GM10266 (cell line): ENCODE data around the gene RAP1GAP.

Source experiments
- DNase-seq: peaks from one replicate; pipeline ENCODE4 v3.0.0; 2012; ENCODE audit errors: extremely low spot score
- TF ChIP-seq, protein P1 (sequence below): IDR thresholded peaks from 2 replicates; pipeline ENCODE4 v1.5.1; 2012; ENCODE audit warnings: mild to moderate bottlenecking, low read depth; ENCODE audit not compliant: control insufficient read depth, insufficient read depth; ENCODE audit errors: missing control alignments

RAP1GAP gene

DNA sequence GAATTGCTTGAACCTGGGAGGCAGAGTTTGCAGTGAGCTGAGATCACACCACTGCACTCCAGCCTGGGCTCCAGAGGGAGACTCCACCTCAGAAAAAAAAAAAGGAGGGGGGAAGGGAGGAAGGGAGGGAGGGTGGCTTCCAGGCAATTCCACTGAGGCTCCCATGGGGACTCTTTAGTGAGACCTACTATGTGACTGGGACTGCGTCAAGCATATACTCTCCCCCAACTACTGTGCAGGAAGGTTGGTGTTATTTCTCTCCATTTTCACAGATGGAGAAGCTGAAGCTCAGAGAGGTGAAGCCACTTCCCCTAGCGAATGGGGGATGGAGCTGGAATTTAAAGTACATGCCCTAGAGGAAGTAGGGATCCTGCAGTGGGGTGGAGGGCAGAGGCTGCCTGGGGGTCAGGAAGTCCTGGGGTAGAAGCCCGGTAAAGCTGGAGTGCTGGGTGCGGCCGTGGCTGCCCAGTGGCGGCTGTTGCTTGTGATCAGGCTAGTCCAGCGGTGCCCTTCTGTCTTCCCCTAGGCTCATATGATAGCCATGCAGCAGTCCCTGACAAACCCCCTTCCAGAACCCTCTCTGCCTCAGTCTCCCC lies 40.3 kb downstream of the RAP1GAP start:
- DNase-seq = no peak
- TF ChIP-seq, protein P1, sequence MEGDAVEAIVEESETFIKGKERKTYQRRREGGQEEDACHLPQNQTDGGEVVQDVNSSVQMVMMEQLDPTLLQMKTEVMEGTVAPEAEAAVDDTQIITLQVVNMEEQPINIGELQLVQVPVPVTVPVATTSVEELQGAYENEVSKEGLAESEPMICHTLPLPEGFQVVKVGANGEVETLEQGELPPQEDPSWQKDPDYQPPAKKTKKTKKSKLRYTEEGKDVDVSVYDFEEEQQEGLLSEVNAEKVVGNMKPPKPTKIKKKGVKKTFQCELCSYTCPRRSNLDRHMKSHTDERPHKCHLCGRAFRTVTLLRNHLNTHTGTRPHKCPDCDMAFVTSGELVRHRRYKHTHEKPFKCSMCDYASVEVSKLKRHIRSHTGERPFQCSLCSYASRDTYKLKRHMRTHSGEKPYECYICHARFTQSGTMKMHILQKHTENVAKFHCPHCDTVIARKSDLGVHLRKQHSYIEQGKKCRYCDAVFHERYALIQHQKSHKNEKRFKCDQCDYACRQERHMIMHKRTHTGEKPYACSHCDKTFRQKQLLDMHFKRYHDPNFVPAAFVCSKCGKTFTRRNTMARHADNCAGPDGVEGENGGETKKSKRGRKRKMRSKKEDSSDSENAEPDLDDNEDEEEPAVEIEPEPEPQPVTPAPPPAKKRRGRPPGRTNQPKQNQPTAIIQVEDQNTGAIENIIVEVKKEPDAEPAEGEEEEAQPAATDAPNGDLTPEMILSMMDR = no peak

DNA sequence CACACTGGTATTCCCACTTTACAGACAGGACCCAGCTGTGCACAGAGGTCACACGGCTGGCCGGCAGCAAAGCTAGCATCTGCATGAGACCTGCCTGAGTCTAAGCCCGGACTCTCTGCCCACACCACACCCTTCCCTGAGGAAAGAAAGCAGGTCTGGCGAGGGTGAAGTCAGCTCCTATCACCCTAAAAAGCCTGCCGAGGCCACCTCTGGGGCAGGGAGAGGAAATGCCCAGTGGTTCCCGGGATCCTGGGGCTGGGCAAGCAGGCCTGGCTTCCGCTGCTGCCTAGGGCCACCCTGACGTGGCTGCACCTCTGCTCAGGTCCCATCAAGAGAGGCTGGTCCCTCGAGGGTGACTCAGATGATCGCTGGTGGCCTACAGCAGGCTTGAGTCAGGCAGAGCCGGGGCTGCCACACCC lies 42.2 kb downstream of the RAP1GAP start:
- TF ChIP-seq, protein P1 = no peak
- DNase-seq = no peak

DNA sequence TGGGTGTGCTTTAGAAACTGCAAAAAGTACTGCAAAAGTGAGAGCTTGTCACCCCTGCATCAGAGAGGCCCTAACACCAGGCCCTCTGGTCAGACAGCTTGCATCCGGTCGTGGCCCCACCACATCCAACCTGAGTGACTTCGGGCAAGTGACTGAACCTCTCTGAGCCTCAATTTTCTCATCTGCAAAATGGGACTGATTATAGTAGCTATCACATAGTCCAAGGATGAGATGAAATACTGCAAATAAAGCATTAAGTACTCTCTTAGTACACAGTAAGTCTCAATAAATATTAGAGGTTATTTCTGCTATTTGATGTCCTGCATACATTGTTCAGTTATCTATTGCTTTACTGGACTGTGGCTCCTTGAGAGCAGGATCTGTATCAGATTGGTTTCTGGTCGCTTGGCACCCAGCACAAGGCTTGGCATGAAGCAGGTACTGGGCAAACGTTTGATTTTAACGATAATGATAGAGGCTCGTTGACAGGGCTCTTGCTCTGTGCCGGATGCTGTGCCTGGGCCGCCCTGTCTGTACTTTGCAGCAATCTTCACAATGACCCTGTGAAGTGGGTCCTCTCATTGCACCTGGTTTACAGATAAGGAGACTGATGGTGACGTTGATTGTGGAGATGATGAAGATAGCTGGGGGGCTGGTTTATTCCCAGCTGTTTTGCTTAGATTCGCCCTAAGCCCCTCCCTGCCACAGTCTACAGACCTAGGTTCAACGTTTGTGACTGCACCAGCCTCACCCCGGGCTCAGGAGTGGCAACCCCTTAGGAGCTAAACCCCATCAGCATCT lies 43.6 kb downstream of the RAP1GAP start:
- DNase-seq = no peak
- TF ChIP-seq, protein P1 = no peak

DNA sequence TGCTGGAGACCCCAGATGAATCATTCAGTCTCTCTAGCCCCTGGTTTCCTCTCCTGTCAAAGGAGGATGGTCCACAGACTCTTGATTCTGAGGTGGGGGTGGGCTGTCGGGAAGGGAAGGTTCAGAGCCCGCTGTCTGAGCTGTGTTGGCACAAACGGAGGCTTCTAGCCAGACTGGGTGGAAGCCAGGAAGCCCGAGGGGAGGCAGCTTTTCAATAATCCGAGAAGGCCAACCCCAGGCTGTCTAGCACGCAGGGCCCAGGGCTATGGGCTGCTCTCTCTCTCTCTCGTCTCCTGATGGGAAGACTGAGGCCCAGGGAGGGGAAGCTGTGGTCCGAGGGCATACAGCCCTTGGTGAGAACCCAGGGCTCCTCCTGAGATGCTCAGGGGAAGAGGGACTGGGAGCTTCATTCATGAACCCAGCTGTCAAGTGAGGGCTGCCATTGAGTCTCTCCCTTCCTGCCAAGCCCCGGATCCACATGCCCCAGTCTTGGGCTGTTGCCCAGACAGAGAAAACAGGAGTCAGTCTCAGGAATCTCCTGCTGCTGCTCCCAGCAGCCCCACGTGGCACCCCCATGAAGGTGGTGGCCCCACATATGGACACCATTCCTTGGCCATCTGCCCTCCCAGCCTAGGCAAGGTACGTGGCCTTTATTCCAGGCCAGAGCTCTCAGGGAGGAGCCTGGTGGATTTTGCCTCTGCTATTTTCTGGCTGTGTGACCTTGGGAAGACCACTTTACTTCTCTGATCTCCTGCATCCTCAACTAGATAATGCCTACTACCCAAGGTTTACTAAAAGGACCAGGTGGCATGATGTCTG lies 44.4 kb downstream of the RAP1GAP start:
- no peak for DNase-seq
- TF ChIP-seq, protein P1 = no peak

DNA sequence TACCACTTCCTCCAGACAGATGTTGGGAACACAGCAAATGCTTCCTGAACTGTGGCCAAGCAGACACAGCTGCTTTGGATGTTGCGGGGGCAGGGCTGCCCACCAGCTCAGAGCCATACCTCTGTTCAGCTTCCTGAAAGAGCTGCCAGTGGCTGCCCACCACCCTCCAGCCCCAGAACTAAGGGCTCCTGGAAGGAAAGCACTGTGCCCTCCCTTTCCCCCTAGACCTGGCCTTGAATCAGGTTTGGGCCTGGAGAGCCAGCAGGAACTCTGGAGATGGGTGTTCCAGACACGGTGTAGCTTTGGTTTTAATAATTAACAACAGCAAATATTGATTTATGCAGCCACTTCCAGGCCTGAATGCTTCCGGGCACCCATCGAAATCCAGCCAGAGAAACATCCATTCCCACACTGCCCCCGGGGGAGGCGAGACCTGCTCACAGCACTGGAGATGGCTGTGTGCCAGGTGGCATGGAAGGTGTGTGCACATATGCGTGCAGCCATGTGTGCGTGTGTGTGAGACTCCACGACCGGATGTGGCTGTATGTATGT lies 45.7 kb downstream of the RAP1GAP start:
- TF ChIP-seq, protein P1 = no peak
- DNase-seq = no peak

DNA sequence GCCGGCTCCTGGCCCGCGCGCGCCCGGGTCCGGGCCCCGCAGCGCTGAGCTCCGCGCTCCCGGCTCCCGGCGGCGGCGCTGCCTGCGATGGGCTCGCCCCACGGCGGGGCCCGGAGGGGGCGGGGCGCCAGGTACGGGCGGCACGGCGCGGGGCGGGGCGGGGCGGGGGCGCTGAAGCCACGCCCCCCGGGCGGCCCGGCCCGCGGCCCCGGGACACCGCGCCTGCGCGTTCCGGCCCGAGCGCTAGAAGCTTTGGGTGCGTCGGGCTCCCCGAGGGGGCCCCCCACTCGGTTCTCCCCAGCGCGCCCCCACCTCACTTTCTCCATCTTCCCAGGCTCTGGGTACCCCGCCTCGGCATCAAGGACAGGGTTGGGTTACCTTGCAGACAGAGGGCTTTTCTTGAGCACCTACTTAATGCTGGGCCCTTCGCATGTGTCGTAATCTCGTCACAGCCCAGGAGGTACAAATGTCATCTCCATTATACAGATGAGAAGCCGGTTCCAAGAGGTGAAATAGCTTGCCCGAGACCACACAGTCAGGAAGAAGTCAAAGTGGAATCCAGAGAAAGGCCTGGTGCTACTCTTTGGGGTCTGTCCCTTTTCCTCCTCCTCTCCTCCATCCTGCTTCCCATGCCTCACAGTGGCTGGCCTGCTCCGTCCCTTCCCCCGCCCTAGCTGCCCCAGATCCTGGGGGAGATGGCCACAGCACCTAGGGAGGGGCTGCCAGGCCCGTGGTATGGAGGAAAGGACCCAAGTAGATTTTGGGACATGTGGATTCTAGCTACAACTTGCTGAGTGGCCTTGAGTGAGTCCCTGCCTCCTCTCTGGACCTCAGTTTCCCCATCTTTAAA lies 46.5 kb downstream of the RAP1GAP start:
- DNase-seq = peak; percentile 85
- TF ChIP-seq, protein P1 = no peak
